Liver (tissue), 3 donors: ENCODE results near the gene MAP3K9.

ENCODE experiments used
- RAD21 ChIP-seq, 2 donors: IDR thresholded peaks; 2 replicates each; pipeline ENCODE4 v1.6.1; 2016; ENCODE audit warnings: antibody characterized with exemption in 2 of 2, mild to moderate bottlenecking in 2 of 2
- TF ChIP-seq, protein P1 (sequence below): IDR thresholded peaks from 2 replicates; pipeline ENCODE4 v1.6.1; 2016; ENCODE audit warnings: antibody characterized with exemption
- TF ChIP-seq, protein P2 (sequence below): fragments of 150-350 bp; IDR thresholded peaks from 2 replicates; pipeline ENCODE4 v1.5.1; 2017; ENCODE audit warnings: improper control_type of control experiment, low read depth, low read length; ENCODE audit not compliant: missing input control
- TF ChIP-seq, protein P3 (sequence below): IDR thresholded peaks from 2 replicates; pipeline ENCODE4 v1.6.1; 2016; ENCODE audit warnings: antibody characterized with exemption
- donor health status: healthy.
- donor health status: healthy.

DNA sequence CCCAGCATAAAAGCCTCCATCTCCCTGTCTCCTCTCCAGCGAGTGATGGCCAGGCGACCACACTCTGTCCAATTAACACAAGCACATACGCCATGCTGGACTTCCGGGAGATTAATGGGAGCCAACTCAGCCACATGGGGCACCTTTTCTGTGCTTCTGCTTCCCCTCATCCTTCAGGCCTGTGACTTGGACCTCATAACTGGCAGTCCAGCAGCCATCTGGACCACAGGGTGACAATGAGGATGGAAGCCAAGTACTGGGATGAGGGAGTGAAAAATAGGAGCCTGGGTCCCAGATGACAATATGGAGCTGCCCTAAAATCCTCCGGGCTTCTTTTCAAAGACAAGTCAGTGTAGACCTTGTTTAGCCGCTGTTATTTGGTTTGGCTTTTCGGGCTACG, 12.8 kb downstream of the MAP3K9 start:
- TF ChIP-seq, protein P1, sequence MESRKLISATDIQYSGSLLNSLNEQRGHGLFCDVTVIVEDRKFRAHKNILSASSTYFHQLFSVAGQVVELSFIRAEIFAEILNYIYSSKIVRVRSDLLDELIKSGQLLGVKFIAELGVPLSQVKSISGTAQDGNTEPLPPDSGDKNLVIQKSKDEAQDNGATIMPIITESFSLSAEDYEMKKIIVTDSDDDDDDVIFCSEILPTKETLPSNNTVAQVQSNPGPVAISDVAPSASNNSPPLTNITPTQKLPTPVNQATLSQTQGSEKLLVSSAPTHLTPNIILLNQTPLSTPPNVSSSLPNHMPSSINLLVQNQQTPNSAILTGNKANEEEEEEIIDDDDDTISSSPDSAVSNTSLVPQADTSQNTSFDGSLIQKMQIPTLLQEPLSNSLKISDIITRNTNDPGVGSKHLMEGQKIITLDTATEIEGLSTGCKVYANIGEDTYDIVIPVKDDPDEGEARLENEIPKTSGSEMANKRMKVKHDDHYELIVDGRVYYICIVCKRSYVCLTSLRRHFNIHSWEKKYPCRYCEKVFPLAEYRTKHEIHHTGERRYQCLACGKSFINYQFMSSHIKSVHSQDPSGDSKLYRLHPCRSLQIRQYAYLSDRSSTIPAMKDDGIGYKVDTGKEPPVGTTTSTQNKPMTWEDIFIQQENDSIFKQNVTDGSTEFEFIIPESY, result no peak
- TF ChIP-seq, protein P2, sequence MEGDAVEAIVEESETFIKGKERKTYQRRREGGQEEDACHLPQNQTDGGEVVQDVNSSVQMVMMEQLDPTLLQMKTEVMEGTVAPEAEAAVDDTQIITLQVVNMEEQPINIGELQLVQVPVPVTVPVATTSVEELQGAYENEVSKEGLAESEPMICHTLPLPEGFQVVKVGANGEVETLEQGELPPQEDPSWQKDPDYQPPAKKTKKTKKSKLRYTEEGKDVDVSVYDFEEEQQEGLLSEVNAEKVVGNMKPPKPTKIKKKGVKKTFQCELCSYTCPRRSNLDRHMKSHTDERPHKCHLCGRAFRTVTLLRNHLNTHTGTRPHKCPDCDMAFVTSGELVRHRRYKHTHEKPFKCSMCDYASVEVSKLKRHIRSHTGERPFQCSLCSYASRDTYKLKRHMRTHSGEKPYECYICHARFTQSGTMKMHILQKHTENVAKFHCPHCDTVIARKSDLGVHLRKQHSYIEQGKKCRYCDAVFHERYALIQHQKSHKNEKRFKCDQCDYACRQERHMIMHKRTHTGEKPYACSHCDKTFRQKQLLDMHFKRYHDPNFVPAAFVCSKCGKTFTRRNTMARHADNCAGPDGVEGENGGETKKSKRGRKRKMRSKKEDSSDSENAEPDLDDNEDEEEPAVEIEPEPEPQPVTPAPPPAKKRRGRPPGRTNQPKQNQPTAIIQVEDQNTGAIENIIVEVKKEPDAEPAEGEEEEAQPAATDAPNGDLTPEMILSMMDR, result no peak
- TF ChIP-seq, protein P3, sequence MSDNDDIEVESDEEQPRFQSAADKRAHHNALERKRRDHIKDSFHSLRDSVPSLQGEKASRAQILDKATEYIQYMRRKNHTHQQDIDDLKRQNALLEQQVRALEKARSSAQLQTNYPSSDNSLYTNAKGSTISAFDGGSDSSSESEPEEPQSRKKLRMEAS, result no peak
- no peak for TF ChIP-seq RAD21 (IDR thresholded peaks at IDR 0.05)
